GM21367 (cell line): ENCODE measurements around the gene RNF130.

Experiments
- ATAC-seq: cut with Tn5 transposase; IDR thresholded peaks from one replicate; pipeline ENCODE4 v1.9.1; 2021; ENCODE audit not compliant: unreplicated experiment

Gene RNF130

DNA sequence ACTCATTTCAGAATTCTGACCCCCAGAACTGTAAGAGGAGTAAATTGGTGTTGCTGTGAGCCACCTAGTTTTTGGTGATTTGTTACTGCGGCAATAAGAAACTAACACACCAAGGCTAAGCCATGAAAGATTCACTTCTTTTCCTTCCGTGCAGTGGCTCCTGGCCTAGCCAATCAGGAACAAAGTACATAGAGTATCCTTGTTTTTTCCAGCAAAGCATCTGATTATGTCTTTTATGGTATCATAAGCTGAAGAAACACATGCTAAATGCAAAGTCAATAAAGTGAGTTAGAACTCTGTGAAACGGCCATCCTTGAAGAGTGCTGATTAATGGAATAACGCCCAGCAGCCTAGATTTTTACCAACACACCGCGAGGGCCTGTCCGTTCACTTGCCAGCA, 11.4 kb downstream of the RNF130 start:
- ATAC-seq = no peak

- no peak for ATAC-seq
Measured at GRCh38 chr5:180059326-180059725, 12.2 kb downstream of the RNF130 start.

- ATAC-seq = no peak
Measured at GRCh38 chr5:180056153-180056552, 15.4 kb downstream of the RNF130 start.

- ATAC-seq = no peak
Measured at GRCh38 chr5:180054226-180054625, 17.3 kb downstream of the RNF130 start.

GRCh38 chr5:180053061-180053602, 18.4 kb downstream of the RNF130 start:
- no peak for ATAC-seq

GRCh38 chr5:180052211-180052818, 19.2 kb downstream of the RNF130 start:
- ATAC-seq = no peak

GRCh38 chr5:180050121-180050940, 21.2 kb downstream of the RNF130 start:
- ATAC-seq = no peak

DNA sequence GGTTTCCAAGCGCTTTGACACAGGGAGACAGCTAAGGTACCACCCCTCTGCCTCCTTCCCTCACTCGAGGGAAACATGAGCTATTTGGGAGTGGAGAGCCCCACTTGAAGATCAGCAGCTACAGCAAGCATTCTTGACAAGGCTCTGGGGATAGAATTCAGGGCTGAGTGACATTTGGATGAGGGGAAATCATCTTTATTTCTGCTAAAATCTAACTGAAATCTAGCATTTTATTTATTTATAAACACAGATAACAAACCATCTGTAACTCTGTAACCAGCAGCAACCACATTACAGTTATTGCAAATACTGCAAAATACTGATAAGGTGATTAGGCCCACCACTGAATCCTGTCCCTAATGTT, 22.4 kb downstream of the RNF130 start:
- no peak for ATAC-seq

- ATAC-seq = no peak
Measured at GRCh38 chr5:180047667-180048066, 23.9 kb downstream of the RNF130 start.

GRCh38 chr5:180046656-180047055, 24.9 kb downstream of the RNF130 start:
- no peak for ATAC-seq

DNA sequence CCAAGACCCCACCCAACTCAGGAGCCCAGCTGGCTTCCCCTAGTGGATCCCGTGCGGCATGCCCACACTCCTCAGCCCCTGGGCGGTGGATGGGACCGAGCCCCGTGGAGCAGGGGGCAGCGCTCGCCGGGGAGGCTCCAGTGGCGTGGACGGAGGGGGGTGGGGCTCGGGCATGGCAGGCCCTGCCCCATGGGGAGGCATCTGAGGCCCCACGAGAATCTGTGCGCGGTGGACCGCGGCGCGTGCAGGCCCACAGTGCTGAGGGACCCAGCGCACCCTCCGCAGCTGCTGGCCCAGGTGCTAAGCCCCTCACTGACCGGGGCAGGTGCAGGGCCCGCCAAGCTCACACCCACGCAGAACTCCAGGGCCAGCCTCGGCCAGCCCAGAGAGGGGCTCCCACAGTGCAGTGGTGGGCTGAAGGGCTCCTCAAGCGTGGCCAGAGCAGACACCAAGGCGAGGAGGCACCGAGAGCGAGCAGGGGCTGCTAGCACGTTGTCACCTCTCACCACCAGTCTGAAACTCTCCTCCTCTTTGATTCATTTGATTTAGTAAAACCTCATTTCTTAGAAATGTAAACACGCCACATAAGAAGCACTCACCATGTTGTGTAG, 25.6 kb downstream of the RNF130 start:
- ATAC-seq = no peak

GRCh38 chr5:180043377-180043776, 28.2 kb downstream of the RNF130 start:
- ATAC-seq = no peak

- no peak for ATAC-seq
Measured at GRCh38 chr5:180041301-180042274, 30.0 kb downstream of the RNF130 start.

- no peak for ATAC-seq
Measured at GRCh38 chr5:180040287-180041214, 31.0 kb downstream of the RNF130 start.

DNA sequence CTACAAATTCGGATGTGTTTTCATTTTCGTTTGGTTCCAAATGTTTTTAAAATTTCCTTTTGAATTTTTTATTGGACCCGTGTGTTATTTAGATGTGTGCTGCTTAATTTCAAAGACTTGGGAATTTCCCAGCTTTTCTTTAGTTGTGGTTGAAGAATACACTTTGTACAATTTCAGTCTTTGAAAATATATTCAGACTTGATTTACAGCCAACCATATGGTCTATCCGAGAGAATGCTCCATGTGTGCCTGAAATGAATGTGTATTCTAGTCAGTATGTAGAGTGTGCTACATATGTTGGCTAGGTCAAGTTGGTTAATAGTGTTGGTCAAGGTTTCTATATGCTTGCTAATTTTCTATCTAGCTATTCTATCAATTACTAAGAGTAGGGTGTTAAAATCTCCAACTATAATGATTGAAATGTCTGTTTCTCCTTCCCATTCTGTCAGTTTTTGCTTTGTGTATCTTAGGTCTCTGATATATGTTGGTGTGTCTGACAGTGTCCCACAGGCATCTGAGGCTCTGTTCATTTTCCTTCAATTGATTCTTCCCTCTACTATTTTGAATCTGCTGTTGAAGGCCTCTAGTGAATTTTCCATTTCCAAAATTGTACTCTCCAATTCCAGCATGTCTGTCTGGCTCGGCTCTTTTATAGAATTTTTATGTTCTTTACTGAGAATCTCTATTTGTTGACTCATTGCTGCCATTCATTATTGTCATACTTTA, 36.2 kb downstream of the RNF130 start:
- ATAC-seq = no peak

DNA sequence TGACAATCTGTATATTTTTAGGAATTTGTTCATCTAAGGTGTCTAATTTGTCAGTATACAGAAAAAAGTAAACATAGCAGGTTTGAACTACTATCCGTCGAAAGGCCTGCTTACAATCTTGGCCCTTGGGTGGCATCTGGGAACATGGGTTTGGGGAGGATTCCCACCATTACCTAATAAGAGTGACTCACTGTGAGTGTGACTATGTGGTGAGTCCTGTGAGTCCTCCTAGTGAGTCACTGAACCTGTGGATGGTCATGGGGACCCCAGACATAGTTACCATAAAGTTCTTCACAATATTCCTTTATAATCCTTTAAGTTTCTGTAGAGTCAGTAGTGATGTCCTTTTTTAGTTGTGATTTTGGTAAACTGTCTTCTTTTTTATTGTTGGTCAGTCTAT, 37.0 kb downstream of the RNF130 start:
- ATAC-seq = no peak

DNA sequence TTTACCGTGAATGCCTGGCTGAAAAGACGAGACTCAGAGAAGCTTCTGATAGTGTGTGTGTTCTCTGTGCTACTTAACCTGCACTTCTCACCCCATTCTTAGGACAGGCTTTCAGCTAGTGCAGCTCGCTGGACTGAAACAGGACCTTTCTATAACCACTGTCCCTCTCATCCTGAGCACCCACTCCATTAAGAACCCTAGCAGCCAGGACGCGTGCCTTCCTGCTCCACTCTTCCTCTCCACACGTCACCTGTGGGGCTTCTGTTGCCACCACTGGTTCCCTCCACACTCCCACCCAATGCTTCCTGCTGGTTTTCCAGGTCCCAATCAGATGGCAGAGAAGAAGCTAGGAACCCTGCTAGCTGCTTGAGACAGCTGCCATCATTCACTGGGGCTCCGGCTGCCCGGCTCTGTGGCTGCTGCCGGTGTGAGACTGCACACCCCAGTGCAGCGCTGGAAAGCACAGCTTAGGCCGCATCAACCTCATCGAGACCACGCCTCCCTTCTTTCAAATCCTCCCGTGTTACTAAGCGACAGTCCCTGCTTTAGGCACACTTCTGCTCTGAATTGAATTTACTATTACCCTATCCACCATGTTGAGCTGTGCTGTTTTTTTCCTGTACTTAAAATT, 44.0 kb downstream of the RNF130 start:
- no peak for ATAC-seq

DNA sequence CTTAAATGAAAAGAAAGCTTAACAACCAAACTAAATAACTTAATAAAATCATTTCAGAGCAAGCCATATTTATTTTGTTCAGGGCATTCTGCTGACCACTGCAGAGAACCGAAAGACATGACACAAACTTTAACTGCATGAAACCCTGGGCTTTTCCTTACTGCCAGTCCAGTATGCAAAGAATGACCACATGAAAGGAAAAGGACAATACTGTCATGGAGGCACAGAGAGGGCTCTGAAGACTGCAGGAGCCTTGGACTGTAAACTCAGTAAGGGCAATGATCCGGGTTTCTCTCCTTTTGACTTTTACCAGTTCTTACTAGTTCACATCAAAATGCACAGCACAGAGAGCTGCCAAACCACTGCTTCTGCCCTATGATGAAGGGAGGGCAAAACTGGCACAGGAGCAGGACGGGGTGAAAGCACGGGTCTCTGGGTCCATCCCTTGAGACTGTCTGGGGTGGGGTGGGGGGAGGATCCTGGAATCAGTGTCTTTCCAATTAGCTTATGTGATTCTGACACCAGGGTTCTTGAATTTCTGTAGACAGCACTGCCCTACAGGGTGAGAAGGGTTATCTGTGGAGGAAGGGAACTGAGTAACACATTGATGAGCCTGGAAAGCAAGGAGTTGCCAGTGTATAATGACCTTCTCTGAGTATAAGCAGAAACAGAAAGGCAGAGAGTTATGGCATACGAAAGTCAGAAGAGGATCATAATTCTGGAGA, 44.7 kb downstream of the RNF130 start:
- no peak for ATAC-seq
